ENCODE measurements around the gene SLC22A17. TPM values are rescaled to one million over a fixed set of nuclear protein-coding genes. Genes with fewer than 3 reads are reported as not detected.

Gene SLC22A17
- total RNA-seq, 1 donor from 2014 or later = 22.2 TPM

- Histone ChIP-seq H3K4me1 (peaks cover 22% of the 10 kb centered on the region), H3K27ac (peak within 1 kb of the TSS; percentile 97), H4K20me1 (ENCODE audit: low read depth) (peaks cover 20% of the 10 kb centered on the region), H3K9me3 (ENCODE audit: low read depth) (no peaks in the 10 kb centered on the region), H2AFZ (replicated peaks) (peak within 1 kb of the TSS; percentile 82), H3K36me3 (peaks cover 14% of the 10 kb centered on the region), H3K27me3 (no peaks in the 10 kb centered on the region), H3K9ac (peak within 1 kb of the TSS; percentile 98), H3K4me3 (peak within 1 kb of the TSS; percentile 96), H3K4me2 (peak within 1 kb of the TSS; percentile 95), H3K79me2 (ENCODE audit: low read depth) (peaks cover 29% of the 10 kb centered on the region), H3F3A (ENCODE audit: low read depth) (peaks cover 47% of the 10 kb centered on the region)
- Mint-ChIP-seq H3K27me3 (ENCODE audit: insufficient read depth, low read depth) (peaks cover 13% of the 10 kb centered on the region), H3K27ac (peak within 1 kb of the TSS; percentile 98), H3K9me3 (no peaks in the 10 kb centered on the region), H3K36me3 (peaks cover 31% of the 10 kb centered on the region), H3K4me1 (peaks cover 27% of the 10 kb centered on the region), H3K4me3 (peak within 1 kb of the TSS; percentile 98)
- TF ChIP-seq EZH2phosphoT487 (IDR thresholded peaks at IDR 0.05) (no peak), EZH2 (IDR thresholded peaks at IDR 0.05) (no peak)
- DNase-seq (ENCODE audit: low spot score) = peak; percentile 100
Measured at GRCh38 chr14:23320584-23321571, 31.8 kb downstream of the SLC22A17 start, which contains the start of gene PABPN1. Gene PABPN1 (plus strand): TSS chr14:23321457. CDS start chr14:23321470, 13 bp downstream.

- H3K4me1 ChIP-seq = peaks cover 22% of the 10 kb centered on the region
Measured at GRCh38 chr14:23319746-23320583, 32.7 kb downstream of the SLC22A17 start.

GRCh38 chr14:23316300-23316699, 36.4 kb downstream of the SLC22A17 start:
- no peak for TF ChIP-seq EZH2 (IDR thresholded peaks at IDR 0.05)
- no peak for TF ChIP-seq CTCF (IDR thresholded peaks at IDR 0.05)
- TF ChIP-seq EZH2phosphoT487 (IDR thresholded peaks at IDR 0.05) = no peak
- H3K9me3 ChIP-seq (ENCODE audit: low read depth) = no peaks in the 10 kb centered on the region
- H3K4me3 ChIP-seq = no peak overlapping the region
- H3K4me1 ChIP-seq = peaks cover 6% of the 10 kb centered on the region
- no peaks in the 10 kb centered on the region for H4K20me1 ChIP-seq (ENCODE audit: low read depth)
- no peak for DNase-seq (ENCODE audit: low spot score)
- Mint-ChIP-seq H3K4me1 (peaks cover 15% of the 10 kb centered on the region), H3K27me3 (ENCODE audit: insufficient read depth, low read depth) (peaks cover 10% of the 10 kb centered on the region), H3K27ac (no peak overlapping the region), H3K4me3 (no peak overlapping the region), H3K36me3 (peaks cover 23% of the 10 kb centered on the region), H3K9me3 (no peaks in the 10 kb centered on the region)
- no peaks in the 10 kb centered on the region for H3K79me2 ChIP-seq (ENCODE audit: low read depth)
- H3K27me3 ChIP-seq = no peaks in the 10 kb centered on the region
- no peak overlapping the region for H3K27ac ChIP-seq
- H3K9ac ChIP-seq = no peak overlapping the region
- H3K4me2 ChIP-seq = no peak overlapping the region
- no peak overlapping the region for H2AFZ ChIP-seq (replicated peaks)
- H3F3A ChIP-seq (ENCODE audit: low read depth) = peaks cover 29% of the 10 kb centered on the region
- H3K36me3 ChIP-seq = peaks cover 3% of the 10 kb centered on the region

More at GRCh38 chr14:23319746-23320583, 32.7 kb downstream of the SLC22A17 start:
- Histone ChIP-seq H3K9ac (no peak overlapping the region), H3K4me2 (peak overlapping the region; percentile 65), H3K4me3 (peak overlapping the region; percentile 40), H4K20me1 (ENCODE audit: low read depth) (peaks cover 20% of the 10 kb centered on the region), H3K36me3 (peaks cover 15% of the 10 kb centered on the region), H3K27ac (peak overlapping the region; percentile 95), H3F3A (ENCODE audit: low read depth) (peaks cover 40% of the 10 kb centered on the region), H2AFZ (replicated peaks) (peak overlapping the region; percentile 57), H3K9me3 (ENCODE audit: low read depth) (no peaks in the 10 kb centered on the region), H3K79me2 (ENCODE audit: low read depth) (peaks cover 29% of the 10 kb centered on the region), H3K27me3 (no peaks in the 10 kb centered on the region)
- Mint-ChIP-seq H3K4me1 (peaks cover 27% of the 10 kb centered on the region), H3K36me3 (peaks cover 29% of the 10 kb centered on the region), H3K4me3 (peak overlapping the region; percentile 93), H3K27ac (peak overlapping the region; percentile 89), H3K27me3 (ENCODE audit: insufficient read depth, low read depth) (peaks cover 13% of the 10 kb centered on the region), H3K9me3 (no peaks in the 10 kb centered on the region)
- TF ChIP-seq EZH2phosphoT487 (IDR thresholded peaks at IDR 0.05) = no peak
- no peak for TF ChIP-seq EZH2 (IDR thresholded peaks at IDR 0.05)
- no peak for TF ChIP-seq CTCF (IDR thresholded peaks at IDR 0.05)
- no peak for DNase-seq (ENCODE audit: low spot score)
